ENCODE measurements around the gene MYO1E. TPM values are rescaled to one million over a fixed set of nuclear protein-coding genes. Genes with fewer than 3 reads are reported as not detected.

MYO1E gene
- total RNA-seq, 1 experiment from 2014 or later: 83.6 TPM

DNA sequence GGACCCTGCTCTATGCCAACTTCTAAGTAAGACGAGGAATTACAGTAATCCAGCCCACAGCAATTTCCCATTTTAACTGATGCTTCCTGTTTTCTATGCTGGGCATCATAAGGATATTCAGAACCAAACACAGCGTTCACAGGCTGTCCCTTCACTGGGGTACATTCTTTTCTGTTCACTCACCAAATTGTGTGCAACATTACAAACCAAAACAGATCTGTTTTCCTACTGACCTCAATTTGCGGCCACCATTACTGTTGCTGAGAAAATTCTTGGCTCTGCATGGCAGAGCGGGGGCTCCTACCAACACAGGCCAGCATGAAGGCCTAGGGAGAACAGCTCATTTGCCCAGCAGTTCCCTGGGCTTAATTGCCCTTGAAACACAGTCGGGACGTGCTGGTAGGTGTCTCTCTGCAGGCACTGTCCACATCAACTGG lies 76.5 kb downstream of the MYO1E start:
- H3K4me1 Mint-ChIP-seq: peaks cover 59% of the 10 kb centered on the region
- no peak overlapping the region for H3K4me3 Mint-ChIP-seq
- ATAC-seq: no peak; the same call in none of the 2 replicates
- TF ChIP-seq HMGA2 (CRISPR knock-in tag; IDR thresholded peaks at IDR 0.05) (no peak), USF2 (CRISPR knock-in tag; IDR thresholded peaks at IDR 0.05) (no peak), IRF1 (CRISPR knock-in tag; IDR thresholded peaks at IDR 0.05) (no peak), ESRRA (CRISPR knock-in tag; IDR thresholded peaks at IDR 0.05; ENCODE audit: borderline replicate concordance) (no peak), SMAD4 (CRISPR knock-in tag; IDR thresholded peaks at IDR 0.05) (no peak), ZNF512 (CRISPR knock-in tag; IDR thresholded peaks at IDR 0.05; ENCODE audit: borderline replicate concordance) (no peak), ETV6 (CRISPR knock-in tag; IDR thresholded peaks at IDR 0.05) (no peak), RORB (CRISPR knock-in tag; IDR thresholded peaks at IDR 0.05) (no peak), ARID4B (CRISPR knock-in tag; IDR thresholded peaks at IDR 0.05; ENCODE audit: borderline replicate concordance) (no peak), ZNF263 (CRISPR knock-in tag; IDR thresholded peaks at IDR 0.05; ENCODE audit: low read depth) (no peak), ZNF219 (CRISPR knock-in tag; IDR thresholded peaks at IDR 0.05; ENCODE audit: borderline replicate concordance) (no peak), FOXK1 (CRISPR knock-in tag; IDR thresholded peaks at IDR 0.05) (no peak), AR (CRISPR knock-in tag; IDR thresholded peaks at IDR 0.05) (no peak), ELF4 (CRISPR knock-in tag; IDR thresholded peaks at IDR 0.05; ENCODE audit: low read depth) (no peak), PRRX2 (CRISPR knock-in tag; IDR thresholded peaks at IDR 0.05) (no peak)
- TF ChIP-seq, protein P1, sequence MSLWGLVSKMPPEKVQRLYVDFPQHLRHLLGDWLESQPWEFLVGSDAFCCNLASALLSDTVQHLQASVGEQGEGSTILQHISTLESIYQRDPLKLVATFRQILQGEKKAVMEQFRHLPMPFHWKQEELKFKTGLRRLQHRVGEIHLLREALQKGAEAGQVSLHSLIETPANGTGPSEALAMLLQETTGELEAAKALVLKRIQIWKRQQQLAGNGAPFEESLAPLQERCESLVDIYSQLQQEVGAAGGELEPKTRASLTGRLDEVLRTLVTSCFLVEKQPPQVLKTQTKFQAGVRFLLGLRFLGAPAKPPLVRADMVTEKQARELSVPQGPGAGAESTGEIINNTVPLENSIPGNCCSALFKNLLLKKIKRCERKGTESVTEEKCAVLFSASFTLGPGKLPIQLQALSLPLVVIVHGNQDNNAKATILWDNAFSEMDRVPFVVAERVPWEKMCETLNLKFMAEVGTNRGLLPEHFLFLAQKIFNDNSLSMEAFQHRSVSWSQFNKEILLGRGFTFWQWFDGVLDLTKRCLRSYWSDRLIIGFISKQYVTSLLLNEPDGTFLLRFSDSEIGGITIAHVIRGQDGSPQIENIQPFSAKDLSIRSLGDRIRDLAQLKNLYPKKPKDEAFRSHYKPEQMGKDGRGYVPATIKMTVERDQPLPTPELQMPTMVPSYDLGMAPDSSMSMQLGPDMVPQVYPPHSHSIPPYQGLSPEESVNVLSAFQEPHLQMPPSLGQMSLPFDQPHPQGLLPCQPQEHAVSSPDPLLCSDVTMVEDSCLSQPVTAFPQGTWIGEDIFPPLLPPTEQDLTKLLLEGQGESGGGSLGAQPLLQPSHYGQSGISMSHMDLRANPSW (CRISPR knock-in tag; conservative IDR thresholded peaks at IDR 0.05; ENCODE audit: low read depth): no peak
- TF ChIP-seq, protein P2, sequence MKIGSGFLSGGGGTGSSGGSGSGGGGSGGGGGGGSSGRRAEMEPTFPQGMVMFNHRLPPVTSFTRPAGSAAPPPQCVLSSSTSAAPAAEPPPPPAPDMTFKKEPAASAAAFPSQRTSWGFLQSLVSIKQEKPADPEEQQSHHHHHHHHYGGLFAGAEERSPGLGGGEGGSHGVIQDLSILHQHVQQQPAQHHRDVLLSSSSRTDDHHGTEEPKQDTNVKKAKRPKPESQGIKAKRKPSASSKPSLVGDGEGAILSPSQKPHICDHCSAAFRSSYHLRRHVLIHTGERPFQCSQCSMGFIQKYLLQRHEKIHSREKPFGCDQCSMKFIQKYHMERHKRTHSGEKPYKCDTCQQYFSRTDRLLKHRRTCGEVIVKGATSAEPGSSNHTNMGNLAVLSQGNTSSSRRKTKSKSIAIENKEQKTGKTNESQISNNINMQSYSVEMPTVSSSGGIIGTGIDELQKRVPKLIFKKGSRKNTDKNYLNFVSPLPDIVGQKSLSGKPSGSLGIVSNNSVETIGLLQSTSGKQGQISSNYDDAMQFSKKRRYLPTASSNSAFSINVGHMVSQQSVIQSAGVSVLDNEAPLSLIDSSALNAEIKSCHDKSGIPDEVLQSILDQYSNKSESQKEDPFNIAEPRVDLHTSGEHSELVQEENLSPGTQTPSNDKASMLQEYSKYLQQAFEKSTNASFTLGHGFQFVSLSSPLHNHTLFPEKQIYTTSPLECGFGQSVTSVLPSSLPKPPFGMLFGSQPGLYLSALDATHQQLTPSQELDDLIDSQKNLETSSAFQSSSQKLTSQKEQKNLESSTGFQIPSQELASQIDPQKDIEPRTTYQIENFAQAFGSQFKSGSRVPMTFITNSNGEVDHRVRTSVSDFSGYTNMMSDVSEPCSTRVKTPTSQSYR (CRISPR knock-in tag; IDR thresholded peaks at IDR 0.05): no peak
- ChIA-PET CTCF (interaction anchor here (1.2 kb wide), 1 partner anchor 49 kb away, joined by 3 read pairs; no protein-coding TSS in a partner anchor), POLR2A (interaction anchor here (1.1 kb wide), 1 partner anchor 77 kb away, joined by 3 read pairs; the partner anchor contains the start of gene MYO1E)
- H3K27me3 Mint-ChIP-seq (ENCODE audit: low read depth): no peaks in the 10 kb centered on the region
- H3K9me3 Mint-ChIP-seq: no peaks in the 10 kb centered on the region
- DNase-seq (ENCODE audit: low spot score): no peak
- no peaks in the 10 kb centered on the region for H3K36me3 Mint-ChIP-seq
- H3K27ac Mint-ChIP-seq: peak overlapping the region; percentile 71
